TTC549 (cell line): ENCODE measurements around the gene RBPJ.

Source experiments
- FAIRE-seq: peaks from 2 replicates; lab custom pipeline; 2012; peaks lifted over from hg19 to GRCh38; lab: Jason Lieb, UNC

Gene RBPJ

DNA sequence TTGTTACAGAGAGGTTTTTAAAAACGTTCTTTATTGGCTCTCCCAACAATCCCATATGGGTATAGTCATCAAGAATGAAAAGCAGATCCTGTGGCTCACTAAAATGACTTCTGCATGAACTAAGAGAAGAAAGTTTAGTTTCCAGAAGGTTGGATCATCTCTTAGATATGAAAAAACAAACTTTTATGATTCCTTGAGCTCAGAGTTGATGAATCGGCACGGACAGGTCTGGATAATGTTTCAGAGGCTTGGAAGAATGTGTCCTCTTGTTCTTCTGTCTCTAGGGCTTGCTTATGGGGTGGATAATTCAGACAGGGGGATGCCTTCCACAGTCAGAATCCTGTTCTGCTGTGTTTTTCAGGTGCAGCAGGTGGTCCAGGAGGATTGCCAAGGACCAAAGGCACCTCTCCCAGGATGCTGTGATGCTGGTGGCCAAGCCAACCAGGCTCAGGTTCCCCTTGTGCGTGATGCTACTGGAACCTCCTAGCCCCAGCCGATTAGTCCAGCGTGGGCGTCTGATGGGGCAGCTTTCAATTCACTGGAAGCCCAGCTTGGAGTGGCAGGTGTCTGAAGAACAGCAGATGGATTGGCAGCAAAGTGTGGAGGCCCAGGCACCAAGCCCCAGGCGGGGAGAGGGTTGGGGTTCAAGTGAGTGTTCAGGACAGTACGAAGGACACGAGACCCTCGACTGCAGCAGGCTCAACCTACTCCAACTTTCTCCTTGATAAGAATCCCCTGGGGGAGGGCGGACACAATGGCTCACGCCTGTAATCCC, 139.1 kb downstream of the RBPJ start:
- FAIRE-seq = no peak

DNA sequence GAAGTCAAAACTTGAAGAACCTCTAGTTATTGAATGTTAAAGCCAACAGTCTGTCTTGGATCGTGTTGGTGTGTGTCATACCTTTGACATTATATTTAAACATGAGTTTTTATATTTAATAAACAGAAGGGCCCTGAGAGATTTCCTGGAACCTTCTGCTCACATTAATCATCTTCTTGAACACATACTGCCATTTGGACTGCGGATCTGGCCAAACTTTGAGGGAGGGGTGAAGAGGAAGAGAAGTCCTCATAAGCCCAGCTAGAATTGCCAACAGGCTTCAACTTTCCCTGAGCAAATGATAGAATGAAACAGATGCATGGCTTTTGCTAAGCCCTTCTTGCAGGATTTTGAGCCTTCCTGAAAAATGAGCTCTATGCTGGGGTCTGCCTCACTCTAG, 142.1 kb downstream of the RBPJ start:
- no peak for FAIRE-seq

DNA sequence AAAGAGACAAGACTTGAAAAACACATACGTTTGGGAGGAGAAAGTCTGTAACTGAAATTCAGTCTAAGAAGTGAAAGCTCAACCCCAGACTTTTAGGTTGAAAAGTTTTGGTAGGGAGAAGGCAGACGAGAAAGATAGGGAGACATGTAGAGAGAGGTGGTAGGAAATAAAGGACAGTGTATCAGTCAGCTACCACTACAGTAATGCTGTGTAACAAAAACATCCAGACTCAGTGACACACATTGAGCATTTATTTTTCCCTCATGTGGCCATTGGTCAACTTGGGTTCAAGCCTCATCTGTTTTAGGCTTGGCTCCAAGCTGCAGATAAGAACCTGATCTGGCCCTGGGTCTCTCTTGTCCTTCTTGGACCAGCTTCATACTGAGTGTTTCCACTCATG, 142.6 kb downstream of the RBPJ start:
- FAIRE-seq = no peak

DNA sequence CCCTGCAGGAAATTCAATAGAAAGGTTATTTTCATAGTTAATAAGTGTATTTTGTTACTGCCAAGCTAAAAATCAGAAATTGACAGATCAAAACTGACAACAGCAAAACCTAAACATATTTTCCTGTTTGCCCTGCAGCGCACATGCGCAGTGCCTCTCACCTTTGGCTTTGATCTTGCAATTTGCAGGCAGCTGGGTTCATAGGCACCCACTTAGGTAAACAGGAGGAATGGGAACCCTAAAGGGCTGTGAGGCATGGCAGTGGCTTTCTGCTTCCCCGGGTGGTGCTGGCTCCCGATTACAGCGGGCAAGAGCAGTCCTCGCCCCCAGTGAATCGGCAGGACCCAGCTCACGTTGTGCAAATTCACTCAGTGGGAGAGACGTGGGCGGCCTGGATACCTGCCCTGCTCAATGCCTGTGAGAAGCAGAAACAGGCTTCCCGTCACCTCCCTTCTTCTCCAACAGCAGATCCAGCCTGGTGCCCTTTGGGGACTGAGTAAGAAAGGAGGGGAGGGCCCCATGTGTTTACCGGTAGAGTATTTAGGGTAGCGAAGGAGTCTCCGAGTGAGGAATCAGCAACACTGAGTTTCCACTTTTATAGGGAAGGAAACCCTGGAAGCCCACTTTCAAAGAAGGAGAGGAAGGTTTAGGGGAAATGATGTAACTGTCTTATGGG, 143.7 kb downstream of the RBPJ start:
- no peak for FAIRE-seq

DNA sequence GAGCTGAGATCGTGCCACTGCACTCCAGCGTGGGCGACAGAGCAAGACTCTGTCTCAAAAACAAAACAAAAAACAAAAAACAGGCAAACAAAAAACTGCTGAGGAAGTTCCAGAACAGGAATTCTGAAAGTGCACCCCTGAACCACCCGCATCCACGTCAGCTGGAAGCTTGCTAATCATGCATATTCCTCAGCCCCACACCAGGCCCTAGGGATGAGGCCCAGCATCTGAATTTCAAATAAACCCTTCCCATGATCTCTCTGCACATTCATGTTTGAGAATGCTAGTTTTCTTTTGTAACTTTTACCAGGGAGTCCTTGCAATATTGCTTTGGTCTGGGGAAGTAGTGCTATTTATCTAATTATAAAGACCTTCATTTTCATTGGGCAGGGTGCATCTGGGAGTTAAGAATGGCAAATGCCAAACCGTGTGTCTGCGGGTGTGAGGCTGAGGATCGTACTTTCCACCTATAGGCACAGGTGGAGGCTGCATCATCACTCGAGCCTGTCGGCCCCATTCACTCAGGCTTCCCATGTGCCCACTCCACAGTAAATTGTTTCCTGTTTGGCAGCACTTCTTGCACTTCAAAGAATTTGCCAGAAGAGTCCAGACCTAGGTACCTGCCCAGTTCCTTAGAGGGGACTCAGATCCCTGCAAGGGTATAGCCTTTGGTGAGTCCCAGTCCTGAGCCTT, 145.9 kb downstream of the RBPJ start:
- no peak for FAIRE-seq

DNA sequence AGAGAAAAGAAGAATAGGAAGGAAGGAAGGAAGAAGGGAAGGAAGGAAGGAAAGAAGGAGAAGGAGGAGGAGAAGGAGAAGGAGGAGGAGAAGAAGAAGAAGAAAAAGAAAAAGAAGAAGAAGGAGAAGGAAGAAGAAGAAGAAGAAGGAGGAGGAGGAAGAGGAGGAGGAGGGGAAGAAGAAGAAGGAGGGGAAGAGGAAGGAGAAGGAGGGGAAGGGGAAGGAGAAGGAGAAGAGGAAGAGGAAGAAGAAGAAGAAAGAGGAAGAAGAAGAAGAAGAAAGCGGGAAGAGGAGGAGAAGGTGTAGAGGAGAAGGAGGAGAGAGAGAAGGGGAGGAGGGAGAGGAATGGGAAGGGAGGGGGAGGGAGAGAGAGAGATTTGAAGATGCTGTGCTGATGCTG, 146.9 kb downstream of the RBPJ start:
- FAIRE-seq = no peak

DNA sequence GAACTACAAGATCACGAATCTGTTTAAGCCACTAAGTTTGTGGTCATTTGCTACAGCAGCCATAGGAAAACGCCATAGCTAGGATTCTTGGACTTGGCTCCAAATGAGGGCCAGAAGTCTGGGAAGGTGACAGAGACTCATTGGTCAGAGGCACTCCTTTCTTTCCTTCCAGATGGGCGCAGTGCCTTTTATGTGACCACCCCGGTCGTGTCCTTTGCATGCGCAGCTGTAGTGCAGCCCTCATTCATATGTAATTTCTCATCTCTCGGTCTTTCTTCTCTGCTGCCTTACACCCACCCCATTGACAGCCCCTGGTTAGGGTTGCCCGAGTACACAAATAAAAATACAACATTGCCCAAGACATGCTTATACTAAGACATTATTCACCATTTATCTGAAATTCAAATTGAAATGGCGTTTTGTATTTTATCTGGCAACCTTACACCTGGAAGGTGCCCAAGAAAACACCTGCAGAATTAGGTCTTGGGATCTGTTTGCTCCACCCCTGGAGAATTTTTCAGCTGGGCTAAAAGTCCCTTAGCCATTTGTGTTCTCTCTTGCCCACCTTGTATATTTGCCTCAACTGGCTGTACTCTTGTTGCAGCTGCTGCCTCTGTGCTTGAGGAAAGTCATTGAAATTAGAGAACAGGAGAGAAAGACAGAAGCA, 147.6 kb downstream of the RBPJ start:
- FAIRE-seq = no peak

DNA sequence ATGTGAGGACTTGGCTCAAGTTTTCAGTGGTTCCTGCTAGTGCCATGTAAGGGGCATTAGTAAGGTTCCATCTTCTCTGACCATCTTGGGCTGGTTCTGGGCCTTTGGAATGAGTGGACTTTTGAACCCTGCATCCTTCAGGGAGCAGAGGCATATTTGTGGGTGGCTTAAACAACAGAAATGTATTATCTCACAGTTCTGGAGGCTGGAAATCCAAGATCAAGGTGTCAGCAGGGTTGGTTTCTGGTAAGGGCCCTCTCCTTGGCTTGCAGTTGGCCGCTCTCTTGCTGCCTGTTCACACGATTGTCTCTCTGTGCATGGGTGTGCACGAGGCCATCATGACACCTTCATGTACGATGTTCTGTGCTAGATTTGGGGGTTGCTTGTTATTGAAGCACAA, 148.2 kb downstream of the RBPJ start:
- no peak for FAIRE-seq

DNA sequence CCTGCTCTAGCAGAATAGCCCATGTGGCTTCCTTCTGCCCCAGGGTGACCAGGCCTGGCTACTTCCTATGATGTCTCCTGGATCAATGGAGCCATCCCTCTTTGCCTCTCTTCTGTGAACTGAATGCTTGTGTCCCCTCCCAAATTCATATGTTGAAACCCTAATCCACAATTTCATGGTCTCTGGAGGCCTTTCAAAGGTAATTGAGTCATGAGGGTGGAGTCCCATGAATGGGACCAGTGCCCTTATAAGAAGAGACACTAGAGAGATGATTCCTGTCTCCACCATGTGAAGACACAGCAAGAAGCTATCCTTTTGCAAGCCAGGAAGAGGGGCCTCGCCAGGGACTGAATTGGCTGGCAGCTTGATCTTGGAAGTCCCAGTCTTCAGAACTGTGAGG, 151.1 kb downstream of the RBPJ start:
- FAIRE-seq = no peak

DNA sequence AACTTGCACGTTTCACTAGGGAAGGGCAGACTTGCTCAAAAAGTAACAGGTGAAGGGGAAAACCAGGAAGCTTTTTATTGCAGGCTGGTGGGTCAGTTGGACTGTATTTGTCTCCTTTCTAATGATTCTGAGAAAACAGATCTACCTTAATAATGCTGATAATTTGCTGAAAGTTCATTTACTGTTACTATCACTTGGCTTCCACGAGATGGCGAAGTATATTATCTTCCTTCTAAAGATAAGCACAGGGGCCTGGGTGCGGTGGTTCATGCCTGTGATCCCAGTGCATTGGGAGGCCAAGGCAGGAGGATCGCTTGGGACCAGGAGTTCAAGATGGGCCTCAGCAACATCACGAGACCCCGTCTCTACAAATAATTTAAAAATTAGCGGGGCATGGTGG, 153.1 kb downstream of the RBPJ start:
- no peak for FAIRE-seq

DNA sequence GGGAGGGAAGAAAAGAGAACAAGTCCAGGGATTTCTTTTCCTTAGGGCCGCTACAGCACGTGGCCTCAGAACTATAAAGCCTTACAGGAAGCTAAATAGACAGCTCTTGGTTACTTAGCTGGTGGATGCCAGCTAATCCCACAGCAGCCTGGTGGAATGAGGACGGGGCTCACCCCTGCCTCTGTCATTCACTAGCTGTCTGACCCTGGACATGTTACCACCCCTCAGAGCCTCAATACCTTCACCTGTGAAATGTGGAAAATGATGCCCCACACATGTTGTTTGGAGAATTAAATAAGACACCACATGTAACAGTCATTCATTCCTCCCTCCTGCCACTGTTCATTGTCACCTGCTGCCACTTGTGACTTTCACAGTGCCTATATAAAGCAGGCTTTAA, 153.7 kb downstream of the RBPJ start:
- no peak for FAIRE-seq

DNA sequence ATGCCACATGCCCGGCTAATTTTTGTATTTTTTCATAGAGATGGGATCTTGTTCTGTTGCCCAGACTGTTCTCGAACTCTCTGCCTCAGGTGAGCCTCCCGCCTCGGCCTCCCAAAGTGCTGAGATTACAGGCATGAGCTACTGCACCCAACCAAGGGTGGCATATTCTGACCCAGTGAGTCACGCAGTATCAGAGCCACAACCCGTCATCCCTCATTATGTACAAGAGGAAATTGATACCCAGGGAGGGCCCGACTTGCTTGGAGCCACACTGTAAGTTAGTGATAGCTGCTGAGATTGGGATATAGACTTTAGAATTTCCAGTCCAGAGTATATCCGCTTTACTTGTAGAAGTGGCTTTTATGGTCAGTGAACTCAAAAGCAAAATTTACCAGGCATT, 154.9 kb downstream of the RBPJ start:
- FAIRE-seq = no peak

DNA sequence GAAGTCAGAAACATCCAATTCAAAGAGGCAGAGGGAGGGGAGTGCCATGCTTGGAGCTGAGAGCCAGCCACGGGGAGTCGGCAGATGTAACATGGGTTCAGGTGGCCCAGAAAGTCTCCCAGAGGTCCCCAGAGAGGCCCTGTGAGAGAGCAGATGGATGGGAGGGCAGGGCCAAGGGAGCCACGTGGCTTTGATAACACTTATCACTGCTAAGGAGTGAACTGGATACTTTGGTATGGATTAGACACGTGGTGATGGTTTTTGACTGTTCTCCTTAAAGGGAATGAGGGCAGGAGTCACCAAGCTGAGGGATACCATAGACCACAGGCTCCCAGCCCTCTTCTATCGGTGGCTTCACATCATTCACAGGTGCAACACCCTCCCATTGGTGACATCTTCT, 155.7 kb downstream of the RBPJ start:
- no peak for FAIRE-seq

DNA sequence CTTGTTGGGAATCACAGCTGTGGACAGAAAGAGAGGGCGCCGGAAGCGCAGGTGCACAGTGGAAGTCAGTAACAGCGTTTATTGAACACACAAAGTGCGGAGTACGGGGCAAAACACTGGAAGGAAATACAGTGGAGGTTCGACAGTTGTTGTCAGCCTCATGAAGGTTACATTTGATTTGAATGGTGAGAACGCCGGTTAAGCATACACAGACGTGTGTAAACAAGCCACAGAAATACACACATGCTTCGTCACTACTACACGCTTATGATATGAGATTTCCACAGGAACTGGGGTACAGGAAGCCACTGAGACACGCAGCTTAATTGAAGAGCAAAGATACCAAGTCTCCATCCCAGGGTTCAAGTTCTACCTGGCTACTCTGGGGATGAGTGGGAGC, 157.5 kb downstream of the RBPJ start:
- no peak for FAIRE-seq

DNA sequence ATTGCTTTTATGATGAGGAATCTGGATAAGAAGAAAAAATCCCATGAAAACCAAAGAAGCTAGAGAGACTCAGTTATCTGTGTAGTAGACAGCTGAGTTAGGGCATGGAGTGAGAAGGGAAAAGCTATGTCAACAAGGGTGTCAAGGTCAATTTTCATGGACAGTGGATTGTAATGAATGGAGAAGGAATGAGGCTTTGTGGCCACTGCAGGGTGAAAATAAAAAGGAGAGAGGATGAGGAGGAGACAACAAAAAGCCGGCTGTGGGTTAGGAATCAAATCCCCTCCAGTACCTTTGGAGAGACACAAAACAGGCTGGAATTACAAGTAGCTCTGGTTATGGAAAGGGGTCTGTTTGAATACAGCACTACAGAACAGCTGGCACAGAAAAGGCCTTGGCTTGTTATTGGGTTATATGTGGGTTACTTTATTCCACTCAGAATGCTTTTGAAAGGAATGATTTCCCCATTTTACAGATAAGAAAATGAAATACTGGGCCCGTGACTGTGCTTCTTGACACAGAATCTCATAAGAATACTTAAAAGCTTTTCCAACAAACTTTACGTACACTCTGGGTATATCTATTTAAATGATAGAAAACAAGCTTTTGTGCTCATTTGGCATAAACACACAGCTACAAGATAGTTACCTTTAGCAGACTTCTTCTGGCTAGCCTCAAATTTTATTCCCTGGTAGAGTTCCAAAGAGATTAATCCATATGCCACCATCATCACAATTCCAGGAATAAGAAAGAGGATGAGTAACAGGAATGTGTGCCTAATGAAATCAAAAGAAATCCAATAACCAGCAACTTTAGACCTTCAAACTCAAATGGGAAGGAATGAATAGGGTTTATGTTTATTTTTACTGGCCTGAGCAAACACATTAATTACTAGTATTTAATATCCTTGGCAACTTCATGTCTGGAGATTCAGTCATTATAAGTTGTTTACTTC, 162.0 kb downstream of the RBPJ start:
- no peak for FAIRE-seq

DNA sequence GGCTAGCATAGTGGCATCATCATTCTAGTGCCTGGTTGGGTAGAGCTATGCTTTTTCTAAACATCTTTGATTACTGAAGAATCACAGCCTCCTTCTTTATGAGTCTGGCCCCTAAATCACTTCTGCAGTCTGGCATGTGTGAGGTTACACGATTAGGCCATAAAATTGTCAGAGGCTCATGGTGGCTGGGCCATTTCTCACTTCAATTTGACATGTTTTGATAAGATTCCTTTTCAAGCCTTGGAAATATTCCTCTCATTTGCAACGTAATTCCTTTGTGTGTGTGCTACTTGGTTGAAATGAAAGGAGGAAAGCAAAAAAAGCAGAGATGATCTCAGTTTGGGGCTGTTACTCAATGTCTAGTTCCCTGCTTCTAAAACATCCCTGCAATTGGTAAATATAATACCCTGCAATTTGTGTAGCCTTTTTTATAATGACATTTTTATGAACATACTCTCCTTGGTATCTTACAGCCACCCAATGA, 163.3 kb downstream of the RBPJ start:
- FAIRE-seq = no peak

DNA sequence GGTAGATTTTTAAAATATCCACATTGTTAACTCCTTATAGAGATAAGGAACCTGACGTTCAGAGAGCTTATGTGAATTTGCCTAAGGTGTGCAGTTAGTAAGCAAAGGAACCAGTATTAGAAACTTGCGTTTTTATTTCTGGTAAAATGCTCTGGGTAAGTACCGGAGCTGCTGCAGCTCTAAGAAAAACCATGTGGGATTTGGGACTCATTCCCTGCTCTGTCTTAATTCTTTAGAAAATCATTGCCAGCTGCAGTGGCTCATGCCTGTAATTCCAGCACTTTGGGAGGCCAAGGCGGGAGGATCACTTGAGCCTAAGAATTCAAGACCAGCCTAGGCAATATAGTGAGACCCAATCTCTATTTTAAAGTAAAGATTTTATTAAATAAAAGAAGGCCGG, 163.7 kb downstream of the RBPJ start:
- no peak for FAIRE-seq
